H1 (cell line): ENCODE data around the gene CCL28. TPM values are rescaled to one million over a fixed set of nuclear protein-coding genes. Genes with fewer than 3 reads are reported as not detected.

Experiments
- CBX8 ChIP-seq: fragments of 300-800, 300-1000 bp; sonication (generic); IDR thresholded peaks from 2 replicates; pipeline ENCODE4 v1.7.1; 2016; ENCODE audit warnings: low read depth, low read length, borderline replicate concordance
- EP300 ChIP-seq, 2 experiments: IDR thresholded peaks; 1 replicate in 1 of 2; 2 replicates in 1 of 2; pipeline ENCODE4 v1.6.1; 2011 to 2012; ENCODE audit warnings: low read depth in 2 of 2, low read length in 2 of 2, mild to moderate bottlenecking in 2 of 2, borderline replicate concordance in 1 of 2, inconsistent platforms in 1 of 2, moderate library complexity in 1 of 2
- RBBP5 ChIP-seq: IDR thresholded peaks from 2 replicates; pipeline ENCODE4 v1.7.1; 2012; ENCODE audit warnings: low read depth, mild to moderate bottlenecking, inconsistent platforms, low read length, moderate library complexity, borderline replicate concordance
- polyA plus RNA-seq, 7 experiments: library from polyadenylated mRNA; depleted of rRNA in 3 of 7; stranded (reverse) in 5 of 7; unstranded in 2 of 7; fragments of >200 nt in 5 of 7; fragments of 200-250 nt in 2 of 7; gene quantifications; 1 replicate in 5 of 7; 2 replicates in 1 of 7; 4 replicates in 1 of 7; pipeline versions ENCODE4 v1.2.1 to v1.2.3, GENCODE V29; 2011 to 2013; ENCODE audit warnings: missing spikeins in 2 of 7, mixed read lengths in 2 of 7
- total RNA-seq: library from RNA; stranded (reverse); fragmentation: NEBNext Ultra II Directional; extraction: Animal tissue kit (Norgen Biotek cat#: 25700); gene quantifications from 2 replicates; pipeline ENCODE4 v1.2.1, GENCODE V29; 2021

Gene CCL28
- total and polyA plus RNA-seq, 2 of the 8 experiments (the other 6 are each of a cell fraction or from before 2014, with no cell fraction given), result 0.95 TPM; not detected in 1

GRCh38 chr5:43336159-43336558 lies 76.0 kb downstream of the CCL28 start (continued):
- TF ChIP-seq RBBP5 (no peak), CBX8 (no peak), EP300 (IDR thresholded peaks at IDR 0.05; ENCODE audit: borderline replicate concordance in 1 of 2, low read depth in 2 of 2, low read length in 2 of 2) (no peak)
